MM.1S (cell line): ENCODE measurements around the gene NINL.

Experiments
- DNase-seq: peaks from one replicate; pipeline ENCODE4 v3.0.0-alpha.2; 2015
- H2AFZ ChIP-seq: fragments of 300-600 bp; sonication (generic); 2 replicates; pipeline ENCODE4 v1.6.0; 2016; ENCODE audit warnings: antibody characterized with exemption, low read length
- H3F3A ChIP-seq: fragments of 300-600 bp; sonication (generic); 2 replicates; pipeline ENCODE4 v1.6.1; 2016; ENCODE audit warnings: mild to moderate bottlenecking, antibody characterized with exemption, low read length, moderate library complexity, mixed read lengths; ENCODE audit not compliant: insufficient read depth
- H3K27ac ChIP-seq: fragments of 300-600 bp; sonication (generic); 2 replicates; pipeline ENCODE4 v1.5.1; 2016; ENCODE audit warnings: mild to moderate bottlenecking, low read length
- H3K27me3 ChIP-seq: fragments of 300-600 bp; sonication (generic); replicated peaks from 2 replicates; pipeline ENCODE4 v1.6.0; 2016; ENCODE audit warnings: low read length; ENCODE audit not compliant: insufficient read depth
- H3K36me3 ChIP-seq: fragments of 300-600 bp; sonication (generic); replicated peaks from 2 replicates; pipeline ENCODE4 v1.6.1; 2016; ENCODE audit warnings: mild to moderate bottlenecking, low read length, mixed read lengths; ENCODE audit not compliant: insufficient read depth
- H3K4me1 ChIP-seq: fragments of 300-600 bp; sonication (generic); 2 replicates; pipeline ENCODE4 v1.6.1; 2016; ENCODE audit warnings: low read length, mixed read lengths
- H3K4me2 ChIP-seq: fragments of 300-600 bp; sonication (generic); 2 replicates; pipeline ENCODE4 v1.6.0; 2016; ENCODE audit warnings: low read depth, low read length
- H3K4me3 ChIP-seq: fragments of 300-600 bp; sonication (generic); 2 replicates; pipeline ENCODE4 v1.5.1; 2016; ENCODE audit warnings: low read length, mixed read lengths
- H3K79me2 ChIP-seq: fragments of 300-600 bp; sonication (generic); 2 replicates; pipeline ENCODE4 v1.6.1; 2016; ENCODE audit warnings: mixed run types, low read length, mixed read lengths
- H3K9ac ChIP-seq: fragments of 300-600 bp; sonication (generic); 2 replicates; pipeline ENCODE4 v1.6.1; 2016; ENCODE audit warnings: low read length, mixed read lengths
- H3K9me2 ChIP-seq: fragments of 300-600 bp; sonication (generic); replicated peaks from 2 replicates; pipeline ENCODE4 v1.6.1; 2016; ENCODE audit warnings: mild to moderate bottlenecking, low read length, mixed read lengths; ENCODE audit not compliant: insufficient read depth
- H3K9me3 ChIP-seq: fragments of 300-600 bp; sonication (generic); replicated peaks from 2 replicates; pipeline ENCODE4 v1.6.1; 2016; ENCODE audit warnings: mild to moderate bottlenecking, low read length, mixed read lengths; ENCODE audit not compliant: insufficient read depth
- H4K20me1 ChIP-seq: fragments of 300-600 bp; sonication (generic); 2 replicates; pipeline ENCODE4 v1.6.1; 2016; ENCODE audit warnings: mild to moderate bottlenecking, low read length, moderate library complexity, mixed read lengths; ENCODE audit not compliant: insufficient read depth
- CTCF ChIP-seq: fragments of 300-600 bp; sonication (generic); IDR thresholded peaks from 2 replicates; pipeline ENCODE4 v1.5.1; 2016; ENCODE audit warnings: antibody characterized with exemption, low read length, mixed read lengths
- EZH2 ChIP-seq: fragments of 300-600 bp; sonication (generic); optimal IDR thresholded peaks from 2 replicates; pipeline ENCODE3; 2017; ENCODE audit warnings: low read depth, mild to moderate bottlenecking, antibody characterized with exemption, low read length, mixed read lengths
- EZH2phosphoT487 ChIP-seq: fragments of 300-600 bp; sonication (generic); IDR thresholded peaks from 2 replicates; pipeline ENCODE4 v1.6.1; 2018; ENCODE audit warnings: antibody characterized with exemption, low read length

NINL gene

GRCh38 chr20:25622049-25622448 lies 36.7 kb upstream of the NINL start:
- Histone ChIP-seq H4K20me1 (no peaks in the 10 kb centered on the region), H3K79me2 (peaks cover 61% of the 10 kb centered on the region), H3K4me2 (no peak overlapping the region), H3F3A (peaks cover 16% of the 10 kb centered on the region), H3K9me2 (no peaks in the 10 kb centered on the region), H3K9me3 (no peaks in the 10 kb centered on the region), H3K36me3 (no peaks in the 10 kb centered on the region), H3K27ac (no peak overlapping the region), H3K9ac (no peak overlapping the region), H3K4me3 (no peak overlapping the region), H2AFZ (no peak overlapping the region), H3K27me3 (no peaks in the 10 kb centered on the region), H3K4me1 (peaks cover 10% of the 10 kb centered on the region; the same call in 1 of the 2 replicates)
- no peak for DNase-seq
- TF ChIP-seq EZH2phosphoT487 = no peak
- no peak for TF ChIP-seq CTCF
- TF ChIP-seq EZH2 = no peak

- DNase-seq = no peak
- Histone ChIP-seq H3K4me2 (no peak overlapping the region), H3K79me2 (peaks cover 55% of the 10 kb centered on the region)
These were observed 34.2 kb upstream of the NINL start for GRCh38 chr20:25619514-25619913.

GRCh38 chr20:25608774-25609173 lies 23.4 kb upstream of the NINL start:
- H3K4me2 ChIP-seq = no peak overlapping the region
- H3K9me3 ChIP-seq = no peaks in the 10 kb centered on the region

More at GRCh38 chr20:25619514-25619913, 34.2 kb upstream of the NINL start:
- Histone ChIP-seq H3K36me3 (no peaks in the 10 kb centered on the region), H3K4me1 (peaks cover 8% of the 10 kb centered on the region; the same call in 1 of the 2 replicates), H3K27ac (no peak overlapping the region), H2AFZ (no peak overlapping the region), H4K20me1 (no peaks in the 10 kb centered on the region), H3K9ac (no peak overlapping the region), H3K27me3 (no peaks in the 10 kb centered on the region), H3K9me2 (no peaks in the 10 kb centered on the region), H3K9me3 (no peaks in the 10 kb centered on the region), H3K4me3 (no peak overlapping the region), H3F3A (peaks cover 13% of the 10 kb centered on the region)
- TF ChIP-seq CTCF (no peak), EZH2 (no peak), EZH2phosphoT487 (no peak)

More at GRCh38 chr20:25608774-25609173, 23.4 kb upstream of the NINL start:
- Histone ChIP-seq H3F3A (no peaks in the 10 kb centered on the region), H3K27ac (no peak overlapping the region), H3K9me2 (no peaks in the 10 kb centered on the region), H3K27me3 (no peaks in the 10 kb centered on the region), H2AFZ (no peak overlapping the region), H3K9ac (no peak overlapping the region), H3K4me3 (no peak overlapping the region), H3K79me2 (no peaks in the 10 kb centered on the region), H3K36me3 (no peaks in the 10 kb centered on the region), H3K4me1 (no peaks in the 10 kb centered on the region), H4K20me1 (no peaks in the 10 kb centered on the region)
- no peak for DNase-seq
- no peak for TF ChIP-seq EZH2
- TF ChIP-seq EZH2phosphoT487 = no peak
- no peak for TF ChIP-seq CTCF
